ENCODE results near the gene TMEM273.

The TMEM273 gene

GRCh38 chr10:49225218-49225876, 37.2 kb upstream of the TMEM273 start:
- H3K36me3 ChIP-seq (ENCODE audit: control insufficient read depth in 1 of 2, insufficient read depth in 2 of 2, low read depth in 1 of 2, low read length in 2 of 2) = no peaks in the 10 kb centered on the region
- no peak overlapping the region for H3K27ac ChIP-seq (ENCODE audit: low read length, poor library complexity, severe bottlenecking)
- H2BK12ac ChIP-seq (ENCODE audit: low read length in 2 of 2) = no peak overlapping the region
- H3K4ac ChIP-seq (ENCODE audit: low read depth in 1 of 2, low read length in 2 of 2) = no peak overlapping the region
- H2AK5ac ChIP-seq (ENCODE audit: low read length, severe bottlenecking) = no peak overlapping the region
- H2BK15ac ChIP-seq (ENCODE audit: low read depth, poor library complexity, severe bottlenecking) = no peak overlapping the region
- no peak overlapping the region for H3K9ac ChIP-seq (ENCODE audit: low read length)
- no peaks in the 10 kb centered on the region for H3K4me1 ChIP-seq (ENCODE audit: control insufficient read depth, insufficient read depth, low read depth, low read length)
- H3K14ac ChIP-seq (ENCODE audit: low read length in 2 of 2) = no peak overlapping the region
- no peak for DNase-seq
- H4K8ac ChIP-seq (ENCODE audit: low read length) = no peak overlapping the region
- no peak overlapping the region for H2BK5ac ChIP-seq (ENCODE audit: low read depth, low read length, poor library complexity, severe bottlenecking)
- no peak overlapping the region for H2BK120ac ChIP-seq (ENCODE audit: low read depth, low read length)
- no peak overlapping the region for H3K4me3 ChIP-seq (ENCODE audit: insufficient read depth in 1 of 2, low read depth in 1 of 2, low read length in 2 of 2)
- no peaks in the 10 kb centered on the region for H3K79me1 ChIP-seq (replicated peaks; ENCODE audit: low read length, poor library complexity, severe bottlenecking)
- H4K91ac ChIP-seq (ENCODE audit: low read length) = no peak overlapping the region
- peaks cover 5 to 16% of the 10 kb centered on the region in 2 experiments for H3K27me3 ChIP-seq (ENCODE audit: control insufficient read depth in 1 of 2, insufficient read depth in 1 of 2, low read length in 2 of 2)
- peaks cover 4% of the 10 kb centered on the region for H3K9me3 ChIP-seq (ENCODE audit: control insufficient read depth, low read length)
- no peak overlapping the region for H3K18ac ChIP-seq (ENCODE audit: low read depth in 1 of 2, low read length in 2 of 2)
- H3K23ac ChIP-seq (ENCODE audit: low read length in 2 of 2) = no peak overlapping the region
- H3K4me2 ChIP-seq (ENCODE audit: low read length, poor library complexity, severe bottlenecking) = no peak overlapping the region
- H2AFZ ChIP-seq (ENCODE audit: low read depth, low read length) = no peak overlapping the region
- 40% methylated on average over 12 of the region's 12 CpGs for WGBS

DNA sequence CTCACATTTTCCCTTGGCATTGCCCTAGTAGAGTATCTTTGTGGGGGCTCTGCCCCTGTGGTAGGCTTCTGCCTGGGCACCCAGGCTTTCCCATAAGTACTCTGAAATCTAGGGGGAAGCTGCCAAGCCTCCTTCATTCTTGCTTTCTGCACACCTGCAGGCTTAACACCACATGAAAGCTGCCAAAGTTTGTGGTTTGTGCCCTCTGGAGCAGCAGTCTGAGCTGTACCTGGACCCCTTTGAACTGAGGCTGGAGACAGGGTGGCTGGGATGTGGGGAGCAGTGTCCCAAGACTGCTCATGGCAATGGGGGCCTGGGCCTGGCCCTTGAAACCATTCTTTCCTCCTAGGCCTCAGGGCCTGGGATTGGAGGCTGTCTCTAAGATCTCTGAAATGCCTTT, 35.0 kb upstream of the TMEM273 start:
- H3K79me1 ChIP-seq (replicated peaks; ENCODE audit: low read length, poor library complexity, severe bottlenecking) = no peaks in the 10 kb centered on the region

GRCh38 chr10:49222170-49222569, 34.0 kb upstream of the TMEM273 start:
- Histone ChIP-seq H2BK5ac (ENCODE audit: low read depth, low read length, poor library complexity, severe bottlenecking) (no peak overlapping the region), H3K23ac (ENCODE audit: low read length in 2 of 2) (no peak overlapping the region), H3K4ac (ENCODE audit: low read depth in 1 of 2, low read length in 2 of 2) (no peak overlapping the region)

More for the DNA sequence above, 35.0 kb upstream of the TMEM273 start:
- no peak overlapping the region for H3K4me2 ChIP-seq (ENCODE audit: low read length, poor library complexity, severe bottlenecking)
- no peak overlapping the region for H3K14ac ChIP-seq (ENCODE audit: low read length in 2 of 2)
- no peak overlapping the region for H4K8ac ChIP-seq (ENCODE audit: low read length)
- H3K4me3 ChIP-seq (ENCODE audit: insufficient read depth in 1 of 2, low read depth in 1 of 2, low read length in 2 of 2) = no peak overlapping the region
- H3K9me3 ChIP-seq (ENCODE audit: control insufficient read depth, low read length) = peaks cover 4% of the 10 kb centered on the region
- no peak overlapping the region for H4K91ac ChIP-seq (ENCODE audit: low read length)
- H3K4me1 ChIP-seq (ENCODE audit: control insufficient read depth, insufficient read depth, low read depth, low read length) = no peaks in the 10 kb centered on the region
- no peak overlapping the region for H2BK120ac ChIP-seq (ENCODE audit: low read depth, low read length)
- no peak overlapping the region for H2AK5ac ChIP-seq (ENCODE audit: low read length, severe bottlenecking)
- H2BK5ac ChIP-seq (ENCODE audit: low read depth, low read length, poor library complexity, severe bottlenecking) = no peak overlapping the region
- no peak overlapping the region for H2BK12ac ChIP-seq (ENCODE audit: low read length in 2 of 2)
- peaks cover 5 to 30% of the 10 kb centered on the region in 2 experiments for H3K27me3 ChIP-seq (ENCODE audit: control insufficient read depth in 1 of 2, insufficient read depth in 1 of 2, low read length in 2 of 2)
- H3K23ac ChIP-seq (ENCODE audit: low read length in 2 of 2) = no peak overlapping the region
- H3K9ac ChIP-seq (ENCODE audit: low read length) = no peak overlapping the region
- H3K36me3 ChIP-seq (ENCODE audit: control insufficient read depth in 1 of 2, insufficient read depth in 2 of 2, low read depth in 1 of 2, low read length in 2 of 2) = no peaks in the 10 kb centered on the region
- H2AFZ ChIP-seq (ENCODE audit: low read depth, low read length) = no peak overlapping the region
- no peak overlapping the region for H3K27ac ChIP-seq (ENCODE audit: low read length, poor library complexity, severe bottlenecking)
- no peak overlapping the region for H3K18ac ChIP-seq (ENCODE audit: low read depth in 1 of 2, low read length in 2 of 2)
- H3K4ac ChIP-seq (ENCODE audit: low read depth in 1 of 2, low read length in 2 of 2) = no peak overlapping the region
- no peak overlapping the region for H2BK15ac ChIP-seq (ENCODE audit: low read depth, poor library complexity, severe bottlenecking)
- DNase-seq = no peak

GRCh38 chr10:49220679-49221078, 32.5 kb upstream of the TMEM273 start:
- no peak overlapping the region for H3K23ac ChIP-seq (ENCODE audit: low read length in 2 of 2)
- 96% methylated on average over 2 of the region's 2 CpGs for WGBS
- no peak for DNase-seq

More at GRCh38 chr10:49222170-49222569, 34.0 kb upstream of the TMEM273 start:
- Histone ChIP-seq H2BK12ac (ENCODE audit: low read length in 2 of 2) (no peak overlapping the region), H3K36me3 (ENCODE audit: control insufficient read depth in 1 of 2, insufficient read depth in 2 of 2, low read depth in 1 of 2, low read length in 2 of 2) (no peaks in the 10 kb centered on the region), H3K79me1 (replicated peaks; ENCODE audit: low read length, poor library complexity, severe bottlenecking) (no peaks in the 10 kb centered on the region), H3K4me1 (ENCODE audit: control insufficient read depth, insufficient read depth, low read depth, low read length) (no peaks in the 10 kb centered on the region), H3K18ac (ENCODE audit: low read depth in 1 of 2, low read length in 2 of 2) (no peak overlapping the region), H2AK5ac (ENCODE audit: low read length, severe bottlenecking) (no peak overlapping the region), H2AFZ (ENCODE audit: low read depth, low read length) (no peak overlapping the region), H3K14ac (ENCODE audit: low read length in 2 of 2) (no peak overlapping the region), H2BK15ac (ENCODE audit: low read depth, poor library complexity, severe bottlenecking) (no peak overlapping the region), H3K9ac (ENCODE audit: low read length) (no peak overlapping the region), H3K27ac (ENCODE audit: low read length, poor library complexity, severe bottlenecking) (no peak overlapping the region), H2BK120ac (ENCODE audit: low read depth, low read length) (no peak overlapping the region), H4K91ac (ENCODE audit: low read length) (no peak overlapping the region), H4K8ac (ENCODE audit: low read length) (no peak overlapping the region), H3K4me2 (ENCODE audit: low read length, poor library complexity, severe bottlenecking) (no peak overlapping the region), H3K4me3 (ENCODE audit: insufficient read depth in 1 of 2, low read depth in 1 of 2, low read length in 2 of 2) (no peak overlapping the region), H3K27me3 (ENCODE audit: control insufficient read depth in 1 of 2, insufficient read depth in 1 of 2, low read length in 2 of 2) (peaks cover 5 to 37% of the 10 kb centered on the region in 2 experiments), H3K9me3 (ENCODE audit: control insufficient read depth, low read length) (peaks cover 4% of the 10 kb centered on the region)
- 88% methylated on average over 2 of the region's 3 CpGs for whole genome bisulfite sequencing
- no peak for DNase-seq

More at GRCh38 chr10:49220679-49221078, 32.5 kb upstream of the TMEM273 start:
- Histone ChIP-seq H2AK5ac (ENCODE audit: low read length, severe bottlenecking) (no peak overlapping the region), H3K14ac (ENCODE audit: low read length in 2 of 2) (no peak overlapping the region), H3K9ac (ENCODE audit: low read length) (no peak overlapping the region), H3K27ac (ENCODE audit: low read length, poor library complexity, severe bottlenecking) (no peak overlapping the region), H2BK120ac (ENCODE audit: low read depth, low read length) (no peak overlapping the region), H3K79me1 (replicated peaks; ENCODE audit: low read length, poor library complexity, severe bottlenecking) (no peaks in the 10 kb centered on the region), H2BK12ac (ENCODE audit: low read length in 2 of 2) (no peak overlapping the region), H3K18ac (ENCODE audit: low read depth in 1 of 2, low read length in 2 of 2) (no peak overlapping the region), H3K9me3 (ENCODE audit: control insufficient read depth, low read length) (peaks cover 4% of the 10 kb centered on the region), H3K4ac (ENCODE audit: low read depth in 1 of 2, low read length in 2 of 2) (no peak overlapping the region), H4K91ac (ENCODE audit: low read length) (no peak overlapping the region), H3K4me3 (ENCODE audit: insufficient read depth in 1 of 2, low read depth in 1 of 2, low read length in 2 of 2) (no peak overlapping the region), H3K4me1 (ENCODE audit: control insufficient read depth, insufficient read depth, low read depth, low read length) (no peaks in the 10 kb centered on the region), H3K4me2 (ENCODE audit: low read length, poor library complexity, severe bottlenecking) (no peak overlapping the region), H2BK15ac (ENCODE audit: low read depth, poor library complexity, severe bottlenecking) (no peak overlapping the region), H4K8ac (ENCODE audit: low read length) (no peak overlapping the region), H3K27me3 (ENCODE audit: control insufficient read depth in 1 of 2, insufficient read depth in 1 of 2, low read length in 2 of 2) (peaks cover 5 to 35% of the 10 kb centered on the region in 2 experiments), H3K36me3 (ENCODE audit: control insufficient read depth in 1 of 2, insufficient read depth in 2 of 2, low read depth in 1 of 2, low read length in 2 of 2) (no peaks in the 10 kb centered on the region), H2AFZ (ENCODE audit: low read depth, low read length) (no peak overlapping the region), H2BK5ac (ENCODE audit: low read depth, low read length, poor library complexity, severe bottlenecking) (no peak overlapping the region)

All from mesenchymal stem cell (in vitro differentiated cells and primary cell).